ENCODE data around the gene DCC. TPM values are rescaled to one million over a fixed set of nuclear protein-coding genes. Genes with fewer than 3 reads are reported as not detected.

DCC gene
- polyA plus RNA-seq, 2 of the 4 experiments (the other 2 are of a cell fraction) = 0.12 TPM; not detected in 1

DNA sequence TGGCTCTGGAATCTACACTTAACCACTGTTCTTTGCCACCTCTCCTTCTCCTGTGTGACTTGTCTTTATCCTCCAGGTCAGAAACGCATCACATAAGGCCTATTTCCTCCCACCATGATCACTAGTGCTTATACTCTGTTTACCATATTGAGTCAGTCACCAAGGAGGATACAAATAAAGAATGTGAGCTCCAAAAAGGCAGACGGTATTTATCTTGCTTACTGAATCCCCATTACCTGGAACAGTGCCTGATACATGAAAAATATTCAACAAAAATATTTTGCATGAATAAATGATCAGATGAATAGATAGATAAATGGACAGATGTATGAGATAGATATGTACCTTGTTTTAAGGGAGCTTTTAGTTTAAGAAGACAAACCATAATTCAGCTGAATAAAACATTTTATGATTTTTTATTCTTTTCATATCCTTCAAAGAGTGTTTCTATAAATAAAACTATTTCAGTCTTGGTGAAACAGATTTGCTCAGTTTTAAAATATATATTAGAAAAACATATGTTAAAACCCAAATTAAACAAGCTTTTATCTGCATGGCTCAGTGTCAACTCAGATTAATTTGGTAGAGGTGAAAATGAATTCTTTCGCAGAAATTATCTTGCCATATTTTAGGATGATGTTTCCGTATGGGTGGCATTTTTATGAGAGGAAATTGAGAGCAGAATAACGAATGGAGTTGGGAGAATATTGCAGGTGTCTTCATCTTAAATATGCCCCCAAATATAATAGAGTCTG is 799.9 kb downstream of the DCC start (continued):
- TF ChIP-seq TFCP2L1 (CRISPR knock-in tag; IDR thresholded peaks at IDR 0.05) (no peak), HEYL (CRISPR knock-in tag; IDR thresholded peaks at IDR 0.05) (no peak), FOSB (CRISPR knock-in tag; IDR thresholded peaks at IDR 0.05) (no peak)

DNA sequence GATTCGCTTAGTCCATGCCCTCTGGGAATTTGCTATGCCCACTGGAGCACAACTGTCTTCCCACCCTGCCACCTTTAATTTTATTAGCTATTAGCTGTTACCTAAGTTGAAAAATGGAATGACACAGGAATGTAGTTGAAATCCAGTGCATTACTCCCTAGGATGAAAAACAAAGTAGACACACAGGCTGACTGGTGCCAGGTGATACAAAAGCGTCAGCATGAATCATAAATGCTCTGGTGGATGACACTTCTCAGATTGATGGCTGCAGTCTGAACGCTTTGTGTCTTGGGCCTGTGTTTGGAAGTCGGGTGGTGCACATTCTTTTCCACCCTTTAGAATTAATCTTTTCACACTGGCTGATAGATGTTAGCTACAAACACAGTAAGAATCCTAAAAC is 802.0 kb downstream of the DCC start:
- CTCF ChIA-PET = interaction anchor here (0.6 kb wide), 1 partner anchor 406 kb away, joined by 3 read pairs; no protein-coding TSS in a partner anchor
- TF ChIP-seq HDAC2 (IDR thresholded peaks at IDR 0.05) (no peak), GATA3 (IDR thresholded peaks at IDR 0.05; ENCODE audit: borderline replicate concordance) (no peak), POLR2AphosphoS2 (conservative IDR thresholded peaks at IDR 0.05; ENCODE audit: low read length) (no peak), RFX5 (IDR thresholded peaks at IDR 0.05) (no peak), POLR2A (IDR thresholded peaks at IDR 0.05; ENCODE audit: low read length) (no peak), ZSCAN20 (CRISPR knock-in tag; IDR thresholded peaks at IDR 0.05) (no peak), MYC (IDR thresholded peaks at IDR 0.05; ENCODE audit: borderline replicate concordance, low read length) (no peak), EHMT2 (IDR thresholded peaks at IDR 0.05; ENCODE audit: low read depth) (no peak), ESRRA (IDR thresholded peaks at IDR 0.05; ENCODE audit: borderline replicate concordance, low read length) (no peak), HEYL (CRISPR knock-in tag; IDR thresholded peaks at IDR 0.05) (no peak), BHLHE40 (IDR thresholded peaks at IDR 0.05; ENCODE audit: low read depth, low read length) (no peak), KDM1A (IDR thresholded peaks at IDR 0.05; ENCODE audit: low read depth) (no peak), CBX2 (IDR thresholded peaks at IDR 0.05; ENCODE audit: borderline replicate concordance, low read depth) (no peak), CHD4 (IDR thresholded peaks at IDR 0.05; ENCODE audit: borderline replicate concordance) (no peak), FOSL2 (IDR thresholded peaks at IDR 0.05) (no peak), FOSL2 (CRISPR knock-in tag; IDR thresholded peaks at IDR 0.05) (no peak)
- TF ChIP-seq, protein P1, sequence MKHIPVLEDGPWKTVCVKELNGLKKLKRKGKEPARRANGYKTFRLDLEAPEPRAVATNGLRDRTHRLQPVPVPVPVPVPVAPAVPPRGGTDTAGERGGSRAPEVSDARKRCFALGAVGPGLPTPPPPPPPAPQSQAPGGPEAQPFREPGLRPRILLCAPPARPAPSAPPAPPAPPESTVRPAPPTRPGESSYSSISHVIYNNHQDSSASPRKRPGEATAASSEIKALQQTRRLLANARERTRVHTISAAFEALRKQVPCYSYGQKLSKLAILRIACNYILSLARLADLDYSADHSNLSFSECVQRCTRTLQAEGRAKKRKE (CRISPR knock-in tag; IDR thresholded peaks at IDR 0.05; ENCODE audit: low read depth) = no peak
- TF ChIP-seq, protein P2, sequence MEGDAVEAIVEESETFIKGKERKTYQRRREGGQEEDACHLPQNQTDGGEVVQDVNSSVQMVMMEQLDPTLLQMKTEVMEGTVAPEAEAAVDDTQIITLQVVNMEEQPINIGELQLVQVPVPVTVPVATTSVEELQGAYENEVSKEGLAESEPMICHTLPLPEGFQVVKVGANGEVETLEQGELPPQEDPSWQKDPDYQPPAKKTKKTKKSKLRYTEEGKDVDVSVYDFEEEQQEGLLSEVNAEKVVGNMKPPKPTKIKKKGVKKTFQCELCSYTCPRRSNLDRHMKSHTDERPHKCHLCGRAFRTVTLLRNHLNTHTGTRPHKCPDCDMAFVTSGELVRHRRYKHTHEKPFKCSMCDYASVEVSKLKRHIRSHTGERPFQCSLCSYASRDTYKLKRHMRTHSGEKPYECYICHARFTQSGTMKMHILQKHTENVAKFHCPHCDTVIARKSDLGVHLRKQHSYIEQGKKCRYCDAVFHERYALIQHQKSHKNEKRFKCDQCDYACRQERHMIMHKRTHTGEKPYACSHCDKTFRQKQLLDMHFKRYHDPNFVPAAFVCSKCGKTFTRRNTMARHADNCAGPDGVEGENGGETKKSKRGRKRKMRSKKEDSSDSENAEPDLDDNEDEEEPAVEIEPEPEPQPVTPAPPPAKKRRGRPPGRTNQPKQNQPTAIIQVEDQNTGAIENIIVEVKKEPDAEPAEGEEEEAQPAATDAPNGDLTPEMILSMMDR (IDR thresholded peaks at IDR 0.05) = no peak
- TF ChIP-seq, protein P3, sequence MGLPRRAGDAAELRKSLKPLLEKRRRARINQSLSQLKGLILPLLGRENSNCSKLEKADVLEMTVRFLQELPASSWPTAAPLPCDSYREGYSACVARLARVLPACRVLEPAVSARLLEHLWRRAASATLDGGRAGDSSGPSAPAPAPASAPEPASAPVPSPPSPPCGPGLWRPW (IDR thresholded peaks at IDR 0.05) = no peak
- no peaks in the 10 kb centered on the region for H3K4me1 ChIP-seq
- H3K4me2 ChIP-seq = no peak overlapping the region
- DNase-seq (ENCODE audit: low read depth in 1 of 2, low spot score in 1 of 2) (no peak), FAIRE-seq (no peak), ATAC-seq (no peak)
- 4% methylated on average over 4 of the region's 4 CpGs for WGBS (ENCODE audit: missing lambda C conversion rate)
- H3K27ac ChIP-seq = no peak overlapping the region
- H3K9me3 ChIP-seq = no peaks in the 10 kb centered on the region
- no peak overlapping the region for H3K4me3 ChIP-seq
- POLR2A ChIA-PET = no interaction called here

DNA sequence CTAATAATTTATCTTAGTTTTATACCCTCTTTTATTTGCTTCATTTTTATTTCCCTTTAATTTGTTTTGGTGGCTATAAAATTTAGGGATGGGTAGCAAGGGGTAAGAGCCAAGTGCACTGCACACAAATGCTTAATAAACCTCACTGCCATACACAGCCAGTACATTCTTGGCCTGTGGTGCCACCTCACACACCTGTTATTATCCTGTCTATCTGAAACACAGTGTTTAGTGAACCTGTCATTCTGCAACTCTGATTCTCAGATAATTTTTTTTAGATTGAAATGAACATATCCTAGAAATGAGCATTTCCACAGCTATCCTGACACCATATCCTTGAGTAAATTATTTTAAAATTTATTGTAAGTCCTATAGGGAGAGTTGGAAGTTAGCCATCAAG is 807.5 kb downstream of the DCC start:
- DNase-seq (ENCODE audit: low read depth in 1 of 2, low spot score in 1 of 2) (no peak), FAIRE-seq (no peak), ATAC-seq (no peak)
- Histone ChIP-seq H3K27ac (no peak overlapping the region), H3K4me2 (no peak overlapping the region), H3K4me3 (no peak overlapping the region), H3K9me3 (no peaks in the 10 kb centered on the region), H3K4me1 (no peaks in the 10 kb centered on the region)
- CTCF ChIA-PET = no interaction called here
- POLR2A ChIA-PET = no interaction called here
- TF ChIP-seq ZC3H11A (IDR thresholded peaks at IDR 0.05) = no peak
- TF ChIP-seq EHMT2 (IDR thresholded peaks at IDR 0.05; ENCODE audit: low read depth) = no peak
- no peak for TF ChIP-seq HOXA7 (CRISPR knock-in tag; IDR thresholded peaks at IDR 0.05)
- TF ChIP-seq RAD21 (conservative IDR thresholded peaks at IDR 0.05 in 1 of 2, IDR thresholded peaks at IDR 0.05 in 1 of 2) = no peak
- TF ChIP-seq HOXB5 (CRISPR knock-in tag; IDR thresholded peaks at IDR 0.05) = no peak
- TF ChIP-seq TFCP2L1 (CRISPR knock-in tag; IDR thresholded peaks at IDR 0.05) = no peak
- no peak for TF ChIP-seq KDM5A (IDR thresholded peaks at IDR 0.05)
- no peak for TF ChIP-seq MAZ (IDR thresholded peaks at IDR 0.05; ENCODE audit: borderline replicate concordance, low read depth, low read length)
- TF ChIP-seq JUN (IDR thresholded peaks at IDR 0.05) = no peak
- no peak for TF ChIP-seq CEBPB (IDR thresholded peaks at IDR 0.05)
- no peak for TF ChIP-seq HOXB13 (CRISPR knock-in tag; IDR thresholded peaks at IDR 0.05; ENCODE audit: low read depth)
- TF ChIP-seq BHLHE40 (IDR thresholded peaks at IDR 0.05; ENCODE audit: low read depth, low read length) = no peak
- TF ChIP-seq RFX5 (IDR thresholded peaks at IDR 0.05) = no peak
- TF ChIP-seq FOXS1 (CRISPR knock-in tag; IDR thresholded peaks at IDR 0.05) = no peak
- TF ChIP-seq, protein P4, sequence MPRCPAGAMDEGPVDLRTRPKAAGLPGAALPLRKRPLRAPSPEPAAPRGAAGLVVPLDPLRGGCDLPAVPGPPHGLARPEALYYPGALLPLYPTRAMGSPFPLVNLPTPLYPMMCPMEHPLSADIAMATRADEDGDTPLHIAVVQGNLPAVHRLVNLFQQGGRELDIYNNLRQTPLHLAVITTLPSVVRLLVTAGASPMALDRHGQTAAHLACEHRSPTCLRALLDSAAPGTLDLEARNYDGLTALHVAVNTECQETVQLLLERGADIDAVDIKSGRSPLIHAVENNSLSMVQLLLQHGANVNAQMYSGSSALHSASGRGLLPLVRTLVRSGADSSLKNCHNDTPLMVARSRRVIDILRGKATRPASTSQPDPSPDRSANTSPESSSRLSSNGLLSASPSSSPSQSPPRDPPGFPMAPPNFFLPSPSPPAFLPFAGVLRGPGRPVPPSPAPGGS (IDR thresholded peaks at IDR 0.05) = no peak
- TF ChIP-seq, protein P5, sequence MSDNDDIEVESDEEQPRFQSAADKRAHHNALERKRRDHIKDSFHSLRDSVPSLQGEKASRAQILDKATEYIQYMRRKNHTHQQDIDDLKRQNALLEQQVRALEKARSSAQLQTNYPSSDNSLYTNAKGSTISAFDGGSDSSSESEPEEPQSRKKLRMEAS (IDR thresholded peaks at IDR 0.05) = no peak

All from A549 (cell line).